NCI-H748 (cell line): ENCODE data around the gene EXOC4.

Experiments used
- DNase-seq: peaks from one replicate; lab custom pipeline; 2025; ENCODE audit not compliant: unreplicated experiment; lab: John Stamatoyannopoulos, UW

EXOC4 gene

GRCh38 chr7:133739817-133740216 lies 486.9 kb downstream of the EXOC4 start:
- no peak for DNase-seq

- no peak for DNase-seq
Observed at GRCh38 chr7:133741078-133741477, 488.2 kb downstream of the EXOC4 start.

DNA sequence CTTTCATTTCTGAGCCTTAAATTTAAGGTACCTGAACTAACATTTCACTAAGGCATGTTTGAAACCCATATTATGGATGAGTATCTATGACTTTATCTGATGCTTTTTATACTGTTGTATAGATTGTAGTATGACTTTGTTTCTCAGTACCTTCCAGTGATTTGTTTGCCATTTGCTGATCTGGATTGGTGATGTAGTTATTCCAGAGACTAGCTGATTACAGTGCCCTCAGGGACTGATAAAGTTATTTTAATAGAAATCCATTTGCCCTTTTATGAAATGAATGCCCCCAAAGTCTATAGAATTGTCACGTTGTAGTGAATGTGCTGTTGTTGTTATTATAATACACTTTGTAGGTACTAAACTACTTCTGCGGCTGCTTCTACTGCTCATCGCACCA lies 488.8 kb downstream of the EXOC4 start:
- no peak for DNase-seq

- peak; percentile 86 for DNase-seq
Observed at GRCh38 chr7:133742709-133743538, 490.0 kb downstream of the EXOC4 start.

GRCh38 chr7:133744451-133744850 lies 491.6 kb downstream of the EXOC4 start:
- no peak for DNase-seq

DNA sequence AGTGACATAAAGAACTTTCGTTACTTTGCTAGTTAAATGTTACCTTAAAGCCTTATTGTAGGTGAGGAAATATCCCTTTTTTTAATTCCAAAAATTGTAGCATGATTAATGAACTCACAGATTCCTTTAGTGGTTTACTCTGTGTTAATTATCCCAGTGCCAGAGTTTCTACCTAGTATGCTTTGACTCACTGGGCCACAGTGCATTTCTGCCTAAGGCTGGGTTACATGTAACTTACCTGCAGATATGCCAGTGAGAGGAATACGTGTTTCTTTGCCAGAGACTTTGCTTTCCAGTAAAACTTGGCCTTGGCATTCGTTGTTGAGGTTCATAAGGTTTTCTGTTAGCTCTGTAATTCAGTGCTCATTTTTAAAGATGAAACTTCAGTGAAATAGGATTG lies 493.4 kb downstream of the EXOC4 start:
- DNase-seq, result no peak

DNA sequence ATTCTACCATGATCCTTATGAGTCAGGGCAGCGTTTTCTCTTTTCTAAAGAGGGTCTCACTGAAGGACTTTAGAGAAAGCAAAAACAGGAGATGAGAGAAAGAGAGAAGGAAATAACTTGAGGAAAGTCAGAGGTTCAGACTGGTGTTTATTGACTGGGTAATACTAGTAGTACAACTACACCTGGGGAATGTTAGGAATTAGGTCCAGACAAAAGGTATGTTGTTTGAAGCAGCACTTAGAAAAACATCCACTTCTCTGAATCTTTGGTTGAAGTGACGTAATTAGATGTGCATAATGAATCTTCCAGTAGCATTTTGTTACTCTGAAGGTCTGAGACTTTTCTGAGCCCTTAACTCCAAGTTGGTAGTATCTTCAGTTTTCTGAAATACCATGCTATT lies 494.0 kb downstream of the EXOC4 start:
- DNase-seq, result no peak

DNA sequence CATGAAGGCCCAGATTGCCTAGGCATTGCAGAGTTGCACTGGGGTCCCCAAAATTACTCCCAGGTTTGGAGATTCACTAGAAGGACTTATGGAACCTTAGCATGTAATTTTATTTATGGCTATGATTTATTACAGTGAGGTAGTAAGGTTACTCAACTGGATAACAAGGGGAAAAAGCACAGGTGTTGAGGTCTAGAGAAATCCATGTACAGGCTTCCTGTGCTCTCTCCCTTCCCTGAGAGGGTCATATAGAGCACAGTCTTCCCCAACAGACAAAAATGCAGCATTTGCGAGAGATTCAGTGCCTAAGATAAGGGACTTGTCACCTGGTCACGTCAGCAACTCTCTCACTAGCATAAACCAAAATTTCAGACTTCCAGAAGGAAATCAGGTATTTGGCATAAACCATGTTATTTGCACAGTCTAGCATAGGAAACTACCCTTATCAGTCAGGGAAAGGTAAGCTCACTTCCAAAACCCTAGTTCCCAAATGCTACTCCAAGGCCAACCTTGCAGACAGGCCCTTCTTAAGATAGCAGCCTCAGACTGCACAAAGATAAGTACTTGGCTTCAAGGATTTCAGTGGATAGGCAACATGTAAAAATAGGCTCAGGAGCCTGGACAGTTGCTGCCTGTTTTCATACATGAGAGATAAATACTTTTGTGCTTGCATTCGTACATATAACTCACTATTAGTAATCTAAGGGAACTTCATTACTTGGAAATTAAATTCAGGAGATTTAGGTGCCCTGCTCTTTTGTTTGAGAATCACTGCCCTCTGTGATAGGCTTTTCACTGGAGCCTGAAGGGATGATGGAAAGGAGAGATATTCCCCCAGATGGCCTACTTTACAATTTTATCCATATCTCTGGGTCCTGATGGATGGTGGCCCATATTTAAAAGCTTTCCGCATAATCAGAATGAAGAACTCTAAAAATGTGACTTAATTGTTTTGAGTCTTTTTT lies 495.8 kb downstream of the EXOC4 start:
- DNase-seq, result no peak

- no peak for DNase-seq
Observed at GRCh38 chr7:133750287-133750686, 497.4 kb downstream of the EXOC4 start.

GRCh38 chr7:133751079-133751478 lies 498.2 kb downstream of the EXOC4 start:
- DNase-seq, result no peak

DNA sequence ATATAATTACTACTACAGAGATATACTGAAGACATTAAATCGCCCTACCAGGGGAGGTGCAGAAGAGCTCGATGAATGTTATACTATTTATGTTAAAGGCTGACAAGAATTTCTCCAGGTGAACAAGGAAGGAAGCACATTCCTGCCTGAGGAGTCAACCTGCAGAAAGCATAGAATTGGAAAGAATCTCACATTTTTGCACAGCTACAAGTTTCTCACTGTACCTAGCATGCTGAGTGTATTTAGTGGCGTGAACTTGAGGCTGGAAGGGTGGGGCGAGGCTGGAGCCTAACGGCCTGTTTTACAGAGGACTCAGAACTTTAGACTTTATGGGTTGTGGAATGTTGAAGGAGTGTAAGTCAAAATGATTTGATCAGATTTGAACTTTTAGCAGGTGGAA lies 500.6 kb downstream of the EXOC4 start:
- DNase-seq, result no peak

- no peak for DNase-seq
Observed at GRCh38 chr7:133754708-133755107, 501.8 kb downstream of the EXOC4 start.

GRCh38 chr7:133755901-133756300 lies 503.0 kb downstream of the EXOC4 start:
- no peak for DNase-seq

GRCh38 chr7:133761443-133761842 lies 508.6 kb downstream of the EXOC4 start:
- no peak for DNase-seq

DNA sequence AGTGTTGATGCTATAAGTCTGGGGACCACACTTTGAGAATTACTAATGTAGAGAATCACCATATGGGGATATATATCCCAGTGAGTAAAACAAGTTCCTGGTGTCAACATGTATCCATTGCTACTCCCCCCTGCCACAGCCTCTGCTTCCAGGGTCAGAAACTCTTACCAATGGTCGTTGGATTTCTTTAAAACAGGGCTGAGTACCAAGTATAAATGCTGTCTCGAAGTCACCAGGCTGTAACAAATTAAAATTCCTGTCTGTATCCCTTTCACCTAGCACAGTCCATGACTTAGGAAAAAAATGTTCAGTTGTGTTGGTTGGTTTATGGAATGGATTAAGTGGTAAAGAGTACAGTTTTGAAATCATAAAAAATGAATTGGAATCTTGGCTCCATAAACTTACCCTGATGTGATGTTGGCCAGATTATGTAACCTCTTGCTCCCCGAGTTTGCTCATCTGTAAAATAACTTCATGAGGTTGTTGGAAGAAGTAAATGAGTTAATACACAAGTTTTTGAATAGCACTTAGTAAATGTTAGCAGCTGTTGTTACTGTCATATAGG lies 510.3 kb downstream of the EXOC4 start:
- no peak for DNase-seq

DNA sequence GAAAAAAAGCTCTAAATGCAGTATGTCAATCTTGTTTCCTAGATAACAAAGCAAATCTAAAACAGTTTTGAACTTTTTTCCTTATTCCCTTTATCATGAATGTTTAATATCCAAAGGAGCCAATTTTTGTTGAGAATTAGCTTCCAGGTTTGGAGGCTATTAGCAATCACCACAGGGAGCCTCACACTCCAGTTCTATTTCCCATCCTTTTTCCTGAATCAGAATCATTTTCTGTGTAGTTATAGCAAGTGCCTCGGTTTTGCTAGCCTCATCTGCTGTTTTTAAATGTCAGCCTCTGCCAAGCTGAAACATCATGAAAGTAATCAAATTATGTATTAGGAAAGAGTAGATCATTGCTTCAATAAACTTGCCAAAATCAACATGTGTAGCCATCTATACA lies 516.8 kb downstream of the EXOC4 start:
- no peak for DNase-seq

GRCh38 chr7:133770863-133771492 lies 518.1 kb downstream of the EXOC4 start:
- no peak for DNase-seq

DNA sequence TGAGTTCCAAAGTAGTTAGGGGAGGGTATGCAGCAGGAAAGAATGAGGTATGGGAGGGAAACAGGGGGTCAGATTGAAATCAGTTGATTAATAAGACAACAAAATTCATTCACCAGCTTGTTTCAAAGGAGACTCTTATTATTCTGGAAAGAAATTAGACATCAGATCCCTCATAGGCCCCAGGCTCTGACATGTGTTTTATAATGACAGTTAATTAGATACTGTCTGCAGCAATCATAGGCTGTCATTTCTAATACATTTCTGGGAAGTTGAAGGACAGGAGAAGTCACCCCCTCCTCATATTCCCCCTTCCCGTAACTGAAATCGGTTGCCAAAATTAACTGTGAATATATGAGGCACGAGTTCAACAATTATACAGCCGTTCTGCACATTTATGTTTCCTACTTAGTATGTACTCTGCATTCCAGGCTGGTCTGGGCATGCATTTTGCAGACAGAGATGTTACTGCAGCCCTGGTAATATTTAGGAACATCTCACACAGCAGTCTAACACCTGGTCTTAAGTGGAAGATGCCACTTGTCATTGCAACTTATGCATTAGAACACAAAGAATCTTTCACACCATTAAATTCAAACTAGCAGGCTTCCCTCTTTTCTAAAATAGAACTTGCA lies 519.0 kb downstream of the EXOC4 start:
- peak; percentile 23 for DNase-seq

DNA sequence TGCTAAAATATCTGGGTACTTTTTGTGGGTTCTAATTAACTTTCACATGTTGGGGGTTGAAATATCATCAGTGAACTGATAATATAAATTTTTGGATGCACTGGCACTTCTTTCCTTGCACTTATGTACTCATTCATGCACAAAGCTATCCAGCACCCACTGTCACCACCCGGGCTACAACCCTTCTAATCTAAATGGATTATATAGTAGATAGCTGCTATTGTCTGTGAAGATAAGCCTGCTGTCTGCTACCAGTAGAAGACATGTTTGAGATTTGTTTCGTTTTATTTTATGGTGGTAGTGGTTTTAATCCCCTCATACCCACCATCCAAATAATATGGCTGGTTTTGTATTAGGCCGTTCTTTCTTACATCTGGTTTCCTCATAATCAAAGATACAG lies 520.7 kb downstream of the EXOC4 start:
- DNase-seq, result no peak

DNA sequence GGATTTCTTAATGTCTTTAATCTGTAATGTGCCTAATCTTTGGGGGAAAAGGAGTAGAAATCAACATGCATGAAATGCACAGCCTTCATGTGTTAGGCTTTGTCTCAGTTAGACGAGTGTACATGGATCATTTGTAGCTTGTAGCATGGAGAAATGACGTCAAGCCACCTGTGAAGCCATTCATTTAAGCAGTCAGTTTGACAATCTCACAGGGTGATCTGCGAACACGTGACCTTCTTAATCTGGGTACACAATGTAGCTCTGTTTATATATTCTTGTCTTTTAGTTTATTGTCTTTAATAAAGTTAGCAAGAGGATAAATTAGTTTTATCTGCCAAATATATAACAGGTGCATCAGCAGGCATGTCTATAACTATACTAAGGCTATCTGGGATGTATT lies 522.3 kb downstream of the EXOC4 start:
- no peak for DNase-seq

GRCh38 chr7:133776266-133776665 lies 523.4 kb downstream of the EXOC4 start:
- DNase-seq, result no peak
